CD4-positive, alpha-beta memory T cell (primary cell): ENCODE results near the gene TMEM219. TPM values are rescaled to one million over a fixed set of nuclear protein-coding genes. Genes with fewer than 3 reads are reported as not detected.

Experiments used
- CTCF ChIA-PET: fragments of 350-600 bp; sonication (Branson Sonifier 250); formaldehyde crosslinking; loops from one replicate; lab custom pipeline; 2021; ENCODE audit warnings: inconsistent platforms; ENCODE audit not compliant: partially characterized antibody; lab: Charles Lee
- POLR2A ChIA-PET: fragments of 350-600 bp; sonication (Branson Sonifier 250); formaldehyde crosslinking; loops from one replicate; lab custom pipeline; 2021; ENCODE audit not compliant: partially characterized antibody; lab: Charles Lee
- DNase-seq, 5 donors: peaks; one replicate each; pipeline versions ENCODE4 v3.0.0 to v3.0.0-alpha.2; 2020 to 2022; ENCODE audit warnings: mixed read lengths in 1 of 5
- H3K27ac ChIP-seq: one replicate; pipeline ENCODE4 v1.7.0; 2013; ENCODE audit warnings: low read depth, low read length
- H3K27me3 ChIP-seq: 2 replicates; pipeline ENCODE4 v1.7.0; 2013; ENCODE audit warnings: mild to moderate bottlenecking, low read length, moderate library complexity; ENCODE audit not compliant: insufficient read depth
- H3K36me3 ChIP-seq: 2 replicates; pipeline ENCODE4 v1.7.0; 2013; ENCODE audit warnings: mild to moderate bottlenecking, low read length, moderate library complexity; ENCODE audit not compliant: insufficient read depth
- H3K4me1 ChIP-seq: 2 replicates; pipeline ENCODE4 v1.7.0; 2013; ENCODE audit warnings: mild to moderate bottlenecking, low read length, moderate library complexity; ENCODE audit not compliant: insufficient read depth
- H3K4me3 ChIP-seq, 2 donors: one replicate each; pipeline ENCODE4 v1.7.0; 2013; ENCODE audit warnings: low read length in 2 of 2, mild to moderate bottlenecking in 1 of 2
- H3K9me3 ChIP-seq, 2 donors: one replicate each; pipeline ENCODE4 v1.7.0; 2013; ENCODE audit warnings: low read length in 2 of 2, control low read depth in 1 of 2; ENCODE audit not compliant: control insufficient read depth in 1 of 2
- H3K27ac Mint-ChIP-seq, 7 donors: one replicate each; pipeline ENCODE4 v1.8.0; 2020 to 2021; ENCODE audit warnings: mixed read lengths in 7 of 7, mild to moderate bottlenecking in 6 of 7, inconsistent platforms in 3 of 7, moderate library complexity in 3 of 7
- H3K27me3 Mint-ChIP-seq, 2 donors: one replicate each; pipeline ENCODE4 v1.8.0; 2020 to 2021; ENCODE audit warnings: mixed read lengths in 2 of 2
- H3K36me3 Mint-ChIP-seq, 2 donors: one replicate each; pipeline ENCODE4 v1.8.0; 2020 to 2021; ENCODE audit warnings: mixed read lengths in 2 of 2, inconsistent platforms in 1 of 2, mild to moderate bottlenecking in 1 of 2
- H3K4me1 Mint-ChIP-seq, 4 donors: one replicate each; pipeline ENCODE4 v1.8.0; 2020 to 2021; ENCODE audit warnings: mixed read lengths in 4 of 4, mild to moderate bottlenecking in 1 of 4
- H3K4me3 Mint-ChIP-seq, 8 donors: one replicate each; pipeline ENCODE4 v1.8.0; 2020 to 2021; ENCODE audit warnings: mixed read lengths in 8 of 8, mild to moderate bottlenecking in 7 of 8, moderate library complexity in 6 of 8, inconsistent platforms in 3 of 8
- H3K9me3 Mint-ChIP-seq, 8 donors: one replicate each; pipeline ENCODE4 v1.8.0; 2020 to 2021; ENCODE audit warnings: mixed read lengths in 8 of 8, mild to moderate bottlenecking in 5 of 8, inconsistent platforms in 3 of 8, moderate library complexity in 1 of 8
- intact Hi-C: fragments of 100-400 bp; cut with micrococcal nuclease; formaldehyde crosslinking; loops from one replicate; pipeline ENCODE4 v1.15.1; 2023
- polyA plus RNA-seq, 2 donors: library from polyadenylated mRNA; unstranded; fragments of 300-500 nt; fragmentation: Illumina TruSeq; gene quantifications; one replicate each; pipeline ENCODE4 v1.2.3, GENCODE V29; 2021
- total RNA-seq, 2 experiments: library from RNA; stranded (reverse); gene quantifications; one replicate each; pipeline ENCODE4 v1.2.3, GENCODE V29; 2021

The TMEM219 gene
- total and polyA plus RNA-seq, 4 experiments from 2014 or later, result 80.8 to 250 (median 156) TPM

GRCh38 chr16:29963021-29963743, 1.3 kb downstream of the TMEM219 start:
- Histone ChIP-seq H3K4me1 (peaks cover 19% of the 10 kb centered on the region), H3K27me3 (no peaks in the 10 kb centered on the region), H3K4me3 (peak overlapping the region in 1 of 2 donors; percentile 40), H3K36me3 (peaks cover 4% of the 10 kb centered on the region), H3K27ac (peak overlapping the region; percentile 87), H3K9me3 (no peaks in the 10 kb centered on the region)
- H3K4me3 Mint-ChIP-seq, result peak overlapping the region; percentile 88 to 95 (median 92)
- POLR2A ChIA-PET, result interaction anchor here (0.5 to 4.8 kb wide), 7 partner anchors 12 to 156 kb away, joined by 3 to 113 read pairs (median 15); partner anchors contain the start of genes ALDOA, HIRIP3, INO80E and KCTD13
- H3K27ac Mint-ChIP-seq, result peak overlapping the region; percentile 92 to 99 (median 96)
- CTCF ChIA-PET, result interaction anchor here (0.7 to 3.0 kb wide), 2 partner anchors 10 to 34 kb away, joined by 3 to 29 read pairs; partner anchors contain the start of gene TAOK2
- no peaks in the 10 kb centered on the region for H3K27me3 Mint-ChIP-seq
- peaks cover 4 to 12% of the 10 kb centered on the region in 2 donors for H3K36me3 Mint-ChIP-seq
- DNase-seq, result no peak
- peaks cover 11 to 30% (median 20%) of the 10 kb centered on the region in 4 donors for H3K4me1 Mint-ChIP-seq
- no peaks in the 10 kb centered on the region for H3K9me3 Mint-ChIP-seq
- intact Hi-C loops, result loop anchor here (5.0 kb wide), 1 partner anchor 156 kb away; the partner anchor contains the start of gene MAZ

GRCh38 chr16:29968205-29968604, 6.3 kb downstream of the TMEM219 start:
- H3K27me3 Mint-ChIP-seq, result no peaks in the 10 kb centered on the region
- H3K4me3 ChIP-seq, result no peak overlapping the region
- no peak for DNase-seq
- no peaks in the 10 kb centered on the region for H3K9me3 Mint-ChIP-seq
- ChIA-PET CTCF (no interaction called here), POLR2A (no interaction called here)
- no peaks in the 10 kb centered on the region for H3K27me3 ChIP-seq
- H3K9me3 ChIP-seq, result no peaks in the 10 kb centered on the region
- H3K4me1 ChIP-seq, result peaks cover 5% of the 10 kb centered on the region
- H3K27ac ChIP-seq, result no peak overlapping the region
- intact Hi-C loops, result no loop called here
- H3K36me3 Mint-ChIP-seq, result peaks cover 17 to 22% of the 10 kb centered on the region in 2 donors
- peak overlapping the region in 1 of 7 donors; percentile 35 for H3K27ac Mint-ChIP-seq
- no peak overlapping the region for H3K4me3 Mint-ChIP-seq
- peaks cover 12% of the 10 kb centered on the region for H3K36me3 ChIP-seq
- peaks cover 3 to 12% (median 7%) of the 10 kb centered on the region in 4 donors for H3K4me1 Mint-ChIP-seq

GRCh38 chr16:29971304-29971703, 9.4 kb downstream of the TMEM219 start:
- DNase-seq, result no peak
- Histone ChIP-seq H3K9me3 (no peaks in the 10 kb centered on the region), H3K27me3 (no peaks in the 10 kb centered on the region), H3K4me3 (no peak overlapping the region), H3K4me1 (peaks cover 26% of the 10 kb centered on the region), H3K36me3 (peaks cover 12% of the 10 kb centered on the region), H3K27ac (no peak overlapping the region)
- no peaks in the 10 kb centered on the region for H3K9me3 Mint-ChIP-seq
- intact Hi-C loops, result no loop called here
- ChIA-PET CTCF (interaction anchor here (1.7 kb wide), 1 partner anchor 123 kb away, joined by 3 read pairs; no protein-coding TSS in a partner anchor), POLR2A (interaction anchor here (1.2 to 5.2 kb wide), 2 partner anchors 10 to 25 kb away, joined by 5 to 57 read pairs; partner anchors contain the start of genes HIRIP3, INO80E and TMEM219)
- peaks cover 17 to 35% (median 26%) of the 10 kb centered on the region in 4 donors for H3K4me1 Mint-ChIP-seq
- H3K4me3 Mint-ChIP-seq, result no peak overlapping the region
- no peaks in the 10 kb centered on the region for H3K27me3 Mint-ChIP-seq
- H3K36me3 Mint-ChIP-seq, result peaks cover 14 to 26% of the 10 kb centered on the region in 2 donors
- no peak overlapping the region for H3K27ac Mint-ChIP-seq

GRCh38 chr16:29972500-29972899, 10.6 kb downstream of the TMEM219 start:
- Histone ChIP-seq H3K27ac (no peak overlapping the region), H3K36me3 (peaks cover 19% of the 10 kb centered on the region)
- peak overlapping the region in 5 of 7 donors; percentile 77 to 97 (median 95) for H3K27ac Mint-ChIP-seq

GRCh38 chr16:29972992-29973383, 11.1 kb downstream of the TMEM219 start:
- no peak for DNase-seq
- Mint-ChIP-seq H3K27me3 (no peaks in the 10 kb centered on the region), H3K27ac (peak overlapping the region; percentile 77 to 97 (median 95)), H3K9me3 (no peaks in the 10 kb centered on the region), H3K4me3 (peak overlapping the region; percentile 82 to 97 (median 93)), H3K4me1 (peaks cover 20 to 49% (median 34%) of the 10 kb centered on the region in 4 donors), H3K36me3 (peaks cover 14 to 29% of the 10 kb centered on the region in 2 donors)
- peaks cover 36% of the 10 kb centered on the region for H3K4me1 ChIP-seq
- intact Hi-C loops, result loop anchor here (1.0 to 2.0 kb wide), 4 partner anchors 11 to 110 kb away; partner anchors contain the start of genes CDIPT, INO80E, KCTD13 and TMEM219
- H3K36me3 ChIP-seq, result peaks cover 20% of the 10 kb centered on the region
- H3K9me3 ChIP-seq, result no peaks in the 10 kb centered on the region
- peak overlapping the region in 1 of 2 donors; percentile 87 for H3K4me3 ChIP-seq
- no peaks in the 10 kb centered on the region for H3K27me3 ChIP-seq
- POLR2A ChIA-PET, result interaction anchor here (0.7 to 6.0 kb wide), 18 partner anchors 12 to 359 kb away, joined by 3 to 113 read pairs (median 5); partner anchors contain the start of genes ALDOA, C16orf54, CDIPT and CORO1A
- H3K27ac ChIP-seq, result peak overlapping the region; percentile 86
- CTCF ChIA-PET, result interaction anchor here (0.7 to 3.8 kb wide), 10 partner anchors 9 to 272 kb away, joined by 3 to 29 read pairs (median 3); partner anchors contain the start of genes KCTD13 and TMEM219

More at GRCh38 chr16:29972500-29972899, 10.6 kb downstream of the TMEM219 start:
- Mint-ChIP-seq H3K27me3 (no peaks in the 10 kb centered on the region), H3K4me1 (peaks cover 20 to 46% (median 33%) of the 10 kb centered on the region in 4 donors), H3K4me3 (peak overlapping the region in 7 of 8 donors; percentile 26 to 94 (median 93)), H3K36me3 (peaks cover 14 to 30% of the 10 kb centered on the region in 2 donors), H3K9me3 (no peaks in the 10 kb centered on the region)
- ChIA-PET CTCF (interaction anchor here (0.9 to 3.8 kb wide), 7 partner anchors 11 to 272 kb away, joined by 3 to 29 read pairs (median 3); partner anchors contain the start of genes KCTD13 and TMEM219), POLR2A (interaction anchor here (1.1 to 6.0 kb wide), 11 partner anchors 11 to 306 kb away, joined by 3 to 113 read pairs (median 10); partner anchors contain the start of genes ALDOA, CORO1A, HIRIP3 and INO80E)
- Histone ChIP-seq H3K4me3 (no peak overlapping the region), H3K9me3 (no peaks in the 10 kb centered on the region), H3K27me3 (no peaks in the 10 kb centered on the region), H3K4me1 (peaks cover 36% of the 10 kb centered on the region)
- no peak for DNase-seq
- intact Hi-C loops, result loop anchor here (2.0 kb wide), 1 partner anchor 46 kb away; the partner anchor contains the start of gene KCTD13

- Mint-ChIP-seq H3K4me3 (peak within 1 kb of the TSS; percentile 82 to 97 (median 93)), H3K27ac (peak within 1 kb of the TSS; percentile 77 to 97 (median 96)), H3K27me3 (no peaks in the 10 kb centered on the region), H3K4me1 (peaks cover 20 to 49% (median 34%) of the 10 kb centered on the region in 4 donors), H3K36me3 (peaks cover 9 to 29% of the 10 kb centered on the region in 2 donors), H3K9me3 (no peaks in the 10 kb centered on the region)
- no peaks in the 10 kb centered on the region for H3K27me3 ChIP-seq
- peak within 1 kb of the TSS; percentile 74 to 87 for H3K4me3 ChIP-seq
- POLR2A ChIA-PET, result interaction anchor here (0.7 to 6.0 kb wide), 17 partner anchors 12 to 360 kb away, joined by 3 to 113 read pairs (median 5); partner anchors contain the start of genes ALDOA, C16orf54, CDIPT and HIRIP3
- H3K36me3 ChIP-seq, result peaks cover 20% of the 10 kb centered on the region
- H3K9me3 ChIP-seq, result no peaks in the 10 kb centered on the region
- intact Hi-C loops, result loop anchor here (1.0 to 2.0 kb wide), 4 partner anchors 11 to 110 kb away; partner anchors contain the start of genes CDIPT, INO80E, KCTD13 and TMEM219
- peak within 1 kb of the TSS; percentile 86 for H3K27ac ChIP-seq
- CTCF ChIA-PET, result interaction anchor here (0.7 to 3.8 kb wide), 12 partner anchors 8 to 273 kb away, joined by 3 to 29 read pairs (median 3); partner anchors contain the start of genes KCTD13 and TMEM219
- DNase-seq, result peak; percentile 92 to 94 (median 92)
- H3K4me1 ChIP-seq, result peaks cover 36% of the 10 kb centered on the region
Observed at GRCh38 chr16:29973384-29974246, 11.7 kb downstream of the TMEM219 start, which contains the start of gene TAOK2. TSS of gene TAOK2 (plus strand) at chr16:29973868. CDS start at chr16:29977773, 3,905 bp downstream.
